Kidney epithelial cell (primary cell): Measurements from ENCODE around the gene TNNT2. TPM values are rescaled to one million over a fixed set of nuclear protein-coding genes. Genes with fewer than 3 reads are reported as not detected.

ENCODE experiments used
- DNase-seq: peaks from one replicate; pipeline ENCODE4 v3.0.0-alpha.2; 2010; ENCODE audit warnings: low read depth
- H3K27me3 ChIP-seq: 2 replicates; pipeline ENCODE4 v1.6.0; 2011; ENCODE audit warnings: low read length; ENCODE audit not compliant: control insufficient read depth, insufficient read depth
- H3K36me3 ChIP-seq: 2 replicates; pipeline ENCODE4 v1.5.1; 2011; ENCODE audit warnings: low read length; ENCODE audit not compliant: control insufficient read depth, insufficient read depth
- H3K4me3 ChIP-seq: 2 replicates; pipeline ENCODE4 v1.5.1; 2011; ENCODE audit warnings: low read depth, mild to moderate bottlenecking, control low read depth, low read length
- total RNA-seq: library from RNA; depleted of rRNA; stranded (reverse); fragments of >200 nt; gene quantifications from 2 replicates; pipeline ENCODE4 v1.2.3, GENCODE V29; 2015
- TF ChIP-seq, protein P1 (sequence below): IDR thresholded peaks from 2 replicates; pipeline ENCODE4 v1.5.1; 2011; ENCODE audit warnings: mild to moderate bottlenecking, moderate library complexity, low read length, control low read depth, inconsistent platforms; ENCODE audit not compliant: insufficient read depth, poor library complexity, severe bottlenecking

TNNT2 gene
- total RNA-seq, 1 donor from 2014 or later: 0.08 TPM

DNA sequence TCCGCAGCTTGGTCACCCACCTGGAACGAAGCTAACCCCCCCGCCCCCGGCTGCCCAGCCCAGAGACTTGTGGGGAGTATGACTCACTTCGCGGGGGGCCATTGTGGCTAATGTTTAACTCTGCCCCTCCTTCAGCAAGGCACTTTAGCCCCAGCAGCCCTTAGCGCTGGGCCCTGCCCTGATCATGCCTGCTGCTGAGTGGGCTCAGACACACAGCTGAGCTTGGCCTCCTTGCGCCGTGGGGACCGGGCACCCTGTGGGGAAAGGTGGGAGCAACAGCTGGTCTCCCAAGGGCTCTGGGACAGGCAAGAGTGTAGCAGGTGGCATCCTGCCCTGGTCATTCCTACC lies 28.0 kb upstream of the TNNT2 start:
- H3K4me3 ChIP-seq: no peak overlapping the region
- peak; percentile 77 for DNase-seq
- TF ChIP-seq, protein P1, sequence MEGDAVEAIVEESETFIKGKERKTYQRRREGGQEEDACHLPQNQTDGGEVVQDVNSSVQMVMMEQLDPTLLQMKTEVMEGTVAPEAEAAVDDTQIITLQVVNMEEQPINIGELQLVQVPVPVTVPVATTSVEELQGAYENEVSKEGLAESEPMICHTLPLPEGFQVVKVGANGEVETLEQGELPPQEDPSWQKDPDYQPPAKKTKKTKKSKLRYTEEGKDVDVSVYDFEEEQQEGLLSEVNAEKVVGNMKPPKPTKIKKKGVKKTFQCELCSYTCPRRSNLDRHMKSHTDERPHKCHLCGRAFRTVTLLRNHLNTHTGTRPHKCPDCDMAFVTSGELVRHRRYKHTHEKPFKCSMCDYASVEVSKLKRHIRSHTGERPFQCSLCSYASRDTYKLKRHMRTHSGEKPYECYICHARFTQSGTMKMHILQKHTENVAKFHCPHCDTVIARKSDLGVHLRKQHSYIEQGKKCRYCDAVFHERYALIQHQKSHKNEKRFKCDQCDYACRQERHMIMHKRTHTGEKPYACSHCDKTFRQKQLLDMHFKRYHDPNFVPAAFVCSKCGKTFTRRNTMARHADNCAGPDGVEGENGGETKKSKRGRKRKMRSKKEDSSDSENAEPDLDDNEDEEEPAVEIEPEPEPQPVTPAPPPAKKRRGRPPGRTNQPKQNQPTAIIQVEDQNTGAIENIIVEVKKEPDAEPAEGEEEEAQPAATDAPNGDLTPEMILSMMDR: no peak
- H3K36me3 ChIP-seq: no peaks in the 10 kb centered on the region
- H3K27me3 ChIP-seq: no peaks in the 10 kb centered on the region

DNA sequence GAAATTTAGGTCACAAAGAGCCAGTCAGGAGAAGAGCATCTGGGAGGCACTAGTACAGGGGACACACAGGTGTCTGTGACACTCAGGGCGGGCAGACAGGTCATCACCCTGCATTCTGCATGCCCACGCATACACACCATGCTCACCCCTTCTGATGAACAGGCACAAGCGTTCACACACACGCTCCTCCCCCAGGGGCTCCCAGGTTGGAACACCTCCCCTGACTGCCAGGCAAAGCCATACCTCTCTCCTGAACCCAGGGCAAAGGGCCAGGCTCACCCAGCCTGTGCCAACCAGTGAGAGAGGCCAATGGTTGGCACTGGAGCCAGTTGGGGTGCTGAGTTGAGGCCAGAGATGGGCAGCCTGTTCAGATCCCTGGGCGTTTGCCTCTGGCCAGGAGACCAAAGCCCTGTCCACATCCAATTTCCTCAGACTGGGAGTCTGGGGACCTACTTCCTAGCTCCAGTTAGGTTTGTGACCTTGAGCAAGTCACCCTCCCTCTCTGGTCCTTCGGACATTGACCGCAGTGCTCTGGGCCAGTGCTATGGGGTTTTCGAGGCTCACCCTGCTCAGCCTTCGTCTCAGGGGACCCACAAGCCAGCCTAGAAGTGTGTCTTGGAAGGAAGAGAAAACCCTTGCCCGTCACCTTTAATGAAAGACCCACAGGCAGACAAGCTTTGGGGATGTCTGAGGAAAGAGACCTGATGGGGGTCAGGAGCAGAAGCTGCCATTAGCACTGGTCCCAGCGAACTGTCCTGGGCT lies 27.4 kb upstream of the TNNT2 start:
- TF ChIP-seq, protein P1: no peak
- no peak for DNase-seq
- Histone ChIP-seq H3K36me3 (no peaks in the 10 kb centered on the region), H3K4me3 (no peak overlapping the region), H3K27me3 (no peaks in the 10 kb centered on the region)

DNA sequence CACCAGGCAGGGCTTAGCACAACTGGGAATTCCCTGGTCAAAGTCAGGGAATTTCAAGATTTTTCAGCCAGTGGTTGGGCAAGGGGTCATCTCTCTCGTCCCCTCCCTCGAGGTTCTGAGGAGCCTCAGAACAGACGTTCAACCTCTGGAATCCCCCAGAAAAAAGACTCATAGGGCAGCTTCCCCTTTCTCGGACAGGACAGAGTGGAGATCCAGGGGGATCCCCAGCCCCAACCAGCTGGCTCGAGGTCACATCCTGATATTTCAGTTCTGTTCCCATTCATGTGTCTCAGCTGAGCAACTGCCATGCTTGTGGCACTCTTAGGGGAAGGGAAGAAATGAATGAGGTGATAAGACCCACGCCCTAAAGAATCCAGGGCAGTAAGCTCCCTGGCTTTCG lies 26.6 kb upstream of the TNNT2 start:
- H3K36me3 ChIP-seq: no peaks in the 10 kb centered on the region
- no peak for DNase-seq
- H3K27me3 ChIP-seq: no peaks in the 10 kb centered on the region
- H3K4me3 ChIP-seq: no peak overlapping the region
- TF ChIP-seq, protein P1: no peak

DNA sequence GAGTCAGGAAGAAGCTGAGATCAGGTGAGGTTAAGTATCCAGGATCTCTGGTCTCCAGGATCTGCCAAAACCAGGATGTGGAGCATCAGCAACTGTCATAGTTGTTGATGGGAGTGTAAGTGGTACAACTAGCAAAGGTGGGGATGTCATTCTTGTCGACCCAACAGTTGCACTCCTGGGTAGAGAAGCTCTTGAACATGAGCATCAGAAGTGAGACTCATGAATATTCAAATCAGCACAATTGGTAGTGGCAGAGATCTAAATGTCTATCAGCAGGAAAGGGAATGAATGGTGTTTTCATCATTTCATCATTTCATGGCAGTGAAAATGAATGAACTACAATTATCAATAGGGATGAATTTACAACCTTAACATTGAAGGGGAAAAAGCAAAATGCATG lies 25.9 kb upstream of the TNNT2 start:
- Histone ChIP-seq H3K27me3 (no peaks in the 10 kb centered on the region), H3K36me3 (no peaks in the 10 kb centered on the region)

DNA sequence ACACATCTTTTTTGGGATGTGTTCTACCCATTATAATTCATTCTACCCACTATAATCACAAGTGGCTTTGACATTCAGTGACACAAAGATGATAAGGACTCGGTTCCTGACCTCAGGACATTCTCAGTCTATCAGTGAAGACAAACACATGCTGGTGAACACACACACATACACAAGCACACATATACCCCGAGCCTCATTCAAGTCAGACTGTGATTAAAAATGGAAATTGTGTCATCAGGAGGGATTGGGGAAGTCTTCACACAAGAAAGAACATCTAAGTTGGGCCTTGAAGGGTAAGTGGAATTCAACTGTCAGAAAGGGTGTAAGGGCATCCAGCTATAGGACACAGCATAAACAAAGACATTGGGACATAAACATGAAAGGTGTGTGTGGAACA lies 24.2 kb upstream of the TNNT2 start:
- no peaks in the 10 kb centered on the region for H3K27me3 ChIP-seq
- TF ChIP-seq, protein P1: no peak
- H3K36me3 ChIP-seq: no peaks in the 10 kb centered on the region
- H3K4me3 ChIP-seq: no peak overlapping the region
- no peak for DNase-seq

More for the DNA sequence above, 25.9 kb upstream of the TNNT2 start:
- TF ChIP-seq, protein P1: no peak
- no peak for DNase-seq
- H3K4me3 ChIP-seq: no peak overlapping the region

DNA sequence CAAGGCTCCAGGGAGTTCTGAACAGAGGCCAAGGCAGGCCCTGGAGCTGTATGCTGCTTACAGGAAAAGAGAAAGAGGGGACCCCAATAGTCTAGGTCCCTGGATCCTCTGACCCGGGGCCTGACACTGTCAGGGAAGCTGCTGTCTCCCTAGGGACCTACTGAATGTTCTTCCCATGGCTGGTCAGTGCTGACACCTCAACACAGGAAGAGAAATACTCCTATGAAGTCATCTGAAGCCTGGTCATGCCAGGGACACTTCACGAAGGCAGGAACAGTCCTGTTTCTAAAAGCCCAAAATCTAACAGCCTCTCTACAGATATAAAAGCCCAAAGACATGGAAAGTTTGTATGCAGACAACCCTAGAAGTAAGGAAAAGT lies 23.4 kb upstream of the TNNT2 start:
- Histone ChIP-seq H3K36me3 (no peaks in the 10 kb centered on the region), H3K27me3 (no peaks in the 10 kb centered on the region), H3K4me3 (no peak overlapping the region)
- TF ChIP-seq, protein P1: no peak
- DNase-seq: no peak
